ENCODE measurements around the gene NHLRC2. TPM values are rescaled to one million over a fixed set of nuclear protein-coding genes. Genes with fewer than 3 reads are reported as not detected.
"Not testable (repeated sequence)": the region's sequence is repeated elsewhere in the genome, so short reads cannot be mapped to it uniquely, and the experiment has no call there.

NHLRC2 gene
- total RNA-seq, 1 donor from 2014 or later: 46.1 TPM

DNA sequence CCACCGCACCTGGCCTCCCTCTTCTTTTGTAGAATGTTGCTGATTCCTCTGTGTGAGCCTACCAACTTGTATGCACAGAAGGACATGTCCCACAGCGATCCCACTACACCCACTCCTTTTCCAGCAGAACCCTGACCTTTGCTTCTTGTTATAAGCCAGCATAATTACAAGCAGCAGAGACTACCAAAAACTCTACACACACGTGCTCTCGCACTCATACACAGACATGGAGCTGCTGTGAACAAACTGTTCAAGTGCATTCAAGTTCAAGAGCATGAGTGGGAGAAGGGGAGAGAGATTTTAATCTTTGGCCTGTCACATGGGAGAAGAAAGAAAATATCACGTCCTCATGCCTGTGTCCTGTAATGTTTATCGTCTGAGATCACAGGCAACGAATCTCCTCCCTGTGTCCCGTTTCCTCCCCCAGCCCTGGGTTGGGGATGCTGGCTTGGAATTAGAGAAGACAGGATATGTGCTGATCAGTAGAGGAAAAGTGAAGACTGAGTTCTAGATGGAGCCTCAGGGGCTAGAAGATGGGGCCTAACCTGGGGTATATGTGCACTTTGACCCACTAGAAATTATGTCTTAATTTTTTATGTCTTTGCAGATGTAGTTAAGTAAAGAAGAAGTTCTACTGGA lies 79.6 kb downstream of the NHLRC2 start:
- DNase-seq (no peak), ATAC-seq (peak; percentile 78)
- Histone ChIP-seq H3K27ac (peak overlapping the region; percentile 4), H3K4me3 (no peak overlapping the region), H3K36me3 (no peaks in the 10 kb centered on the region), H3K4me1 (peaks cover 9% of the 10 kb centered on the region), H3K9me3 (no peaks in the 10 kb centered on the region), H3K27me3 (no peaks in the 10 kb centered on the region)
- TF ChIP-seq, protein P1, sequence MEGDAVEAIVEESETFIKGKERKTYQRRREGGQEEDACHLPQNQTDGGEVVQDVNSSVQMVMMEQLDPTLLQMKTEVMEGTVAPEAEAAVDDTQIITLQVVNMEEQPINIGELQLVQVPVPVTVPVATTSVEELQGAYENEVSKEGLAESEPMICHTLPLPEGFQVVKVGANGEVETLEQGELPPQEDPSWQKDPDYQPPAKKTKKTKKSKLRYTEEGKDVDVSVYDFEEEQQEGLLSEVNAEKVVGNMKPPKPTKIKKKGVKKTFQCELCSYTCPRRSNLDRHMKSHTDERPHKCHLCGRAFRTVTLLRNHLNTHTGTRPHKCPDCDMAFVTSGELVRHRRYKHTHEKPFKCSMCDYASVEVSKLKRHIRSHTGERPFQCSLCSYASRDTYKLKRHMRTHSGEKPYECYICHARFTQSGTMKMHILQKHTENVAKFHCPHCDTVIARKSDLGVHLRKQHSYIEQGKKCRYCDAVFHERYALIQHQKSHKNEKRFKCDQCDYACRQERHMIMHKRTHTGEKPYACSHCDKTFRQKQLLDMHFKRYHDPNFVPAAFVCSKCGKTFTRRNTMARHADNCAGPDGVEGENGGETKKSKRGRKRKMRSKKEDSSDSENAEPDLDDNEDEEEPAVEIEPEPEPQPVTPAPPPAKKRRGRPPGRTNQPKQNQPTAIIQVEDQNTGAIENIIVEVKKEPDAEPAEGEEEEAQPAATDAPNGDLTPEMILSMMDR (IDR thresholded peaks at IDR 0.05): no peak
- intact Hi-C loops (cut with DNase I): no loop called here

DNA sequence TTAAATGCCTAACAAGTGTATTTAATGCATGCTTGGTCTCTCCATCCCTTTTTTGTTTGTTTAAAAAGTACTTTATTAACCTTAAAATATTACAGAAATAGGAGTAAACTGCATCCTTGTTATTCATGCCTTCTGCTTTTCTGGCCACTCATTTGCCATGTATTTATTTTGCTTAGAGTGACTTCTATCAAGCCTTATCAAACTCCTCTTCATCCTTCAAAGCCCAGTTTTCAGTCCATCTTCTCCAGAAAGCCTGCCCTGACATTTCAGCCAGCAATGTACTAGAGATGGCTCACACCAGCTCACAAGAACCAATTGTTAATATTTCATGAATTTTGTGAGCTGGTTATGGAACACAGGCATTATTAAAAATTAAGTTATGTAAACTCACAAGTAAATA lies 82.8 kb downstream of the NHLRC2 start:
- no peaks in the 10 kb centered on the region for H3K9me3 ChIP-seq
- no peaks in the 10 kb centered on the region for H3K36me3 ChIP-seq
- DNase-seq: no peak
- H3K4me3 ChIP-seq: no peak overlapping the region
- H3K27ac ChIP-seq: no peak overlapping the region
- H3K4me1 ChIP-seq: no peaks in the 10 kb centered on the region
- TF ChIP-seq, protein P1 (IDR thresholded peaks at IDR 0.05): no peak
- intact Hi-C loops (cut with DNase I): no loop called here
- H3K27me3 ChIP-seq: no peaks in the 10 kb centered on the region
- ATAC-seq: no peak

DNA sequence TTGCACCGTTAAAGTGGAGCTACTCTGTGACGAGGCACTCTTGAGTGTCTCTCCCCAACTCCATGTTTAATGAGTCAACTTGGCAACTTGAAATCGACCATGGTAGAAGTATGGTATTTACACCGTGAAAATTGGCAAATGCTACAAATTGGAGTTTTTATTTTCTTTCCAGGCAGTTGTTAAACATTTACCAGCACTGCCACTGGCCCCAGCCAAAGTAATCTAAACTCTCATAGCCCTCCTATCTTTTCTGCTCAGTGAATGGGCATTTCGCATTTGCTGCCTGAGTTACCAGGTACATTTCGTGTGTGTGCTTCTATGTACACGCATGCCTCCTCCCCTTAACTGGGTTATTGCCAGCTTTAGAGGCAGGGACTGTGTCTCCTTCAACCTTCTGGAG lies 83.3 kb downstream of the NHLRC2 start:
- no peaks in the 10 kb centered on the region for H3K27me3 ChIP-seq

DNA sequence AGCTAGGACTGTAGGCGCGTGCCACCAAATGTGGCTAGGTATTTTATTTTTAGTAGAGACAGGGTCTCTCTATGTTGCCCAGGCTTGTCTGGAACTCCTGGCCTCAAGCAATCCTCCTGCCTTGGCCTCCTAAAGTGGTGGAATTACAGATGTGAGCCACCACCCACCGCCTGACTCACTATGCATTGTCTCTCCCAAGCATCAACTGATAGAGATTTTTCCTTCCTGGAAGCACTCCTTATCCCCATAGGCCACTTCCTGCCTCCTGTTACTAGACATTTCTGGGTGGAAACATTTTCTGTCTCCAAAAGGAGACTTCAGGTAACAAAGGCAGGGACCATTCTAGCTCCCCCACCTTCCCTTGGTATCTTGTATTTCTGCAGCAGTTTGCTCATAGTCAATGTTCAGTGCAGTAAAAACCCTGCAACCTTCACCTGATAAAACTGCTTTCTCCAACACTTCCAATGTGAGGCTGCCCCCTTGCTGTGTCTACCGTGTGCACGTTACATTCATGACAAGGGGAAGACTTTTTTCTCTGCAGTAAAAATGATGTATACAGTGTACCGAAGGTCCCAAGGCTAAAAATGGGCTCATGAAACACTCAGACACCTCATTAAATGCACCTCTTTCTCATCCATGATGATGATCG lies 84.9 kb downstream of the NHLRC2 start:
- no peaks in the 10 kb centered on the region for H3K4me1 ChIP-seq
- intact Hi-C loops (cut with DNase I): no loop called here
- ATAC-seq (no peak), DNase-seq (no peak)
- no peak overlapping the region for H3K27ac ChIP-seq
- TF ChIP-seq, protein P1 (IDR thresholded peaks at IDR 0.05): no peak
- H3K9me3 ChIP-seq: no peaks in the 10 kb centered on the region
- no peaks in the 10 kb centered on the region for H3K36me3 ChIP-seq
- no peak overlapping the region for H3K4me3 ChIP-seq
- H3K27me3 ChIP-seq: no peaks in the 10 kb centered on the region

More for the DNA sequence above, 83.3 kb downstream of the NHLRC2 start:
- H3K27ac ChIP-seq: no peak overlapping the region
- no peak overlapping the region for H3K4me3 ChIP-seq
- no peaks in the 10 kb centered on the region for H3K9me3 ChIP-seq
- TF ChIP-seq, protein P1 (IDR thresholded peaks at IDR 0.05): no peak
- H3K4me1 ChIP-seq: no peaks in the 10 kb centered on the region
- H3K36me3 ChIP-seq: no peaks in the 10 kb centered on the region
- intact Hi-C loops (cut with DNase I): no loop called here
- ATAC-seq (no peak), DNase-seq (no peak)

DNA sequence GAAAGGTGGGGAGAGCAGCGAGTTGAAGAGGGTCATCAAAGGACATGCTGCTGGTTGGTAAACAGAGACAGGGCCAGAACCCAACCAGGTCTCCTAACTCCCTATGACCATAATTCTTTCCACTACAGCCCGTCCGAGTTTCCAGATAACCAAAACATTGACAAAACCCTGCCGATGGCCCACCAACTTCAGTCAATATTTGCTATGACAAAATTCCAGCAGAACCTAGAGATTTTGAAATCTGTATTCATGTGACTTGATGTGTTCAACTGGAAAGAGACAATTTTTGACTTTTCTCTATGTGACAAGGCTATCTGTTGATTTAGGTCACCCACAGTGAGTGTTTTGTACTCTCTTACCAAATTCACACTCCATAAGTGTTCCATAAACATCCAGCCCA lies 86.7 kb downstream of the NHLRC2 start:
- Histone ChIP-seq H3K36me3 (no peaks in the 10 kb centered on the region), H3K4me3 (no peak overlapping the region), H3K9me3 (no peaks in the 10 kb centered on the region), H3K27me3 (no peaks in the 10 kb centered on the region), H3K4me1 (no peaks in the 10 kb centered on the region), H3K27ac (no peak overlapping the region)
- intact Hi-C loops (cut with DNase I): no loop called here
- ATAC-seq (no peak), DNase-seq (no peak)
- TF ChIP-seq, protein P1 (IDR thresholded peaks at IDR 0.05): no peak

DNA sequence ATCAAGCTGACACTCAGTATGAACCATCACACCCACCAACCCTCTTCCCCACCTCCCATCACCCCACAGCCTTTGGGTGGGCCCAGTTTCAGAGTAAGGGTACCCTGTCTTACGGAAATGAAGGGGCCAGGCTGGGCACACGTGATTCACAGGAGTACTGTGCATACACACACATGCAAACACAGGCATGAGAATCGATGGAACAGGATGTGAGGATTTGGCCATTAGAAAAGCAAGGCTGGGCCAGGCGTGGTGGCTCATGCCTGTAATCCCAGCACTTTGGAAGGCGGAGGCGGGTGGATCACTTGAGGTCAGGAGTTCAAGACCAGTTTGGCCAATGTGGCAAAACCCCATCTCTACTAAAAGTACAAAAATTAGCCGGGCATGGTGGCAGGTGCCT lies 88.7 kb downstream of the NHLRC2 start:
- ATAC-seq; intact Hi-C loops (cut with DNase I); H3K27ac ChIP-seq; H3K9me3 ChIP-seq; H3K27me3 ChIP-seq; H3K4me1 ChIP-seq; DNase-seq; H3K36me3 ChIP-seq; H3K4me3 ChIP-seq: not testable (repeated sequence)

All from upper lobe of right lung (tissue), 1 donor.